ENCODE data around the gene FCHO2.
"Not testable (repeated sequence)": the region's sequence is repeated elsewhere in the genome, so short reads cannot be mapped to it uniquely, and the experiment has no call there.

Gene FCHO2

DNA sequence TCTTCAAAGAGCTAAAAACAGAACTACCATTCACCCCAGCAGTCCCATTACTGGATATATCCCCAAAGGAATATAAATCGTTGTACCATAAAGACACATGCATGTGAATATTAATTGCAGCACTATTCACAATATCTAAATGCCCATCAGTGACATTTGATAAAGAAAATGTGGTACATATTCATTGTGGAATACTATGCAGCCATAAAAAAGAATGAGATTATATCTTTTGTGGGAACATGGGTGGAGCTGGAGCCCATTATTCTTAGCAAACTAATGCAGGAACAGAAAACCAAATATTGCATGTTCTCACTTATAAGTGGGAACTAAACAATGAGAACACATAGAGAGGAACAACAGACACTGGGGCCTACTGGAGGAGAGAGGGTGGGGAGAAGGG is 38.7 kb downstream of the FCHO2 start:
- no peak overlapping the region for H3K4me3 ChIP-seq (ENCODE audit: low read length)
- DNase-seq (ENCODE audit: low read depth), result no peak
- TF ChIP-seq, protein P1, sequence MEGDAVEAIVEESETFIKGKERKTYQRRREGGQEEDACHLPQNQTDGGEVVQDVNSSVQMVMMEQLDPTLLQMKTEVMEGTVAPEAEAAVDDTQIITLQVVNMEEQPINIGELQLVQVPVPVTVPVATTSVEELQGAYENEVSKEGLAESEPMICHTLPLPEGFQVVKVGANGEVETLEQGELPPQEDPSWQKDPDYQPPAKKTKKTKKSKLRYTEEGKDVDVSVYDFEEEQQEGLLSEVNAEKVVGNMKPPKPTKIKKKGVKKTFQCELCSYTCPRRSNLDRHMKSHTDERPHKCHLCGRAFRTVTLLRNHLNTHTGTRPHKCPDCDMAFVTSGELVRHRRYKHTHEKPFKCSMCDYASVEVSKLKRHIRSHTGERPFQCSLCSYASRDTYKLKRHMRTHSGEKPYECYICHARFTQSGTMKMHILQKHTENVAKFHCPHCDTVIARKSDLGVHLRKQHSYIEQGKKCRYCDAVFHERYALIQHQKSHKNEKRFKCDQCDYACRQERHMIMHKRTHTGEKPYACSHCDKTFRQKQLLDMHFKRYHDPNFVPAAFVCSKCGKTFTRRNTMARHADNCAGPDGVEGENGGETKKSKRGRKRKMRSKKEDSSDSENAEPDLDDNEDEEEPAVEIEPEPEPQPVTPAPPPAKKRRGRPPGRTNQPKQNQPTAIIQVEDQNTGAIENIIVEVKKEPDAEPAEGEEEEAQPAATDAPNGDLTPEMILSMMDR (conservative IDR thresholded peaks at IDR 0.05; ENCODE audit: low read depth, low read length), result no peak

DNA sequence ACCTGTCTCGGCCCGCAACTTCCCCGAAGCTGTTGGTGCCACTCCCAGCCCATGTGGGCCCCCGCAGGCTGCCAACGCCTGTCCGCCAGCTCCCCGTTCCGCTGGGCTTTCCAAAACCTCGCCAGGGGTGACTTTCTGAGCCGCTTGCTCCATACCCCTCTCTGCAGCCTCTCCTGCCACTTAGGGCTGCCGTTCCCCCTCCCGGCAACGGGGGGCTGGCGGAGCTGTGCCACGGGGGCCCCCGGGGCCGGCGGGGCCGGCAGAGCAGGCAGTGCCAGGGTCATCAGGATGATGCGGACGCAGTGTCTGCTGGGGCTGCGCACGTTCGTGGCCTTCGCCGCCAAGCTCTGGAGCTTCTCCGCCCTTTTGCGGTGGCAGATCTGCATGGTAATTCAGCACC is 40.8 kb downstream of the FCHO2 start:
- TF ChIP-seq, protein P1 (conservative IDR thresholded peaks at IDR 0.05; ENCODE audit: low read depth, low read length), result no peak
- DNase-seq (ENCODE audit: low read depth), result no peak
- H3K4me3 ChIP-seq (ENCODE audit: low read length), result no peak overlapping the region

DNA sequence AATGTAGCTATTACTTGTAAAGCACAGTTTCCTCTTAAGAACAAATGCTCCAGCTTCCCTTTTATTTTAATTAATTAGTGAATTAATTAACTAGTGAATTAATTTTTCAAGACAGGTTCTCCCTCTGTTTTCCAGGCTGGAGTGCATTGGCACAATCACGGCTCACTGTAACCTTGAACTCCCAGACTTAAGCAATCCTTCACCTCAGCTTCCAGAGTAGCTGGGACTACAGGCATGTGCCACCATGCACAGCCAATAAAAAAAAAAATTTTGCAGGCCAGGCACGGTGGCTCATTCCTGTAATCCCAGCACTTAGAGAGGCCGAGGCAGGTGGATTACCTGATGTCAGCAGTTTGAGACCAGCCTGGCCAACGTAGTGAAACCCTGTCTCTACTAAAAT is 44.1 kb downstream of the FCHO2 start:
- TF ChIP-seq, protein P1 (conservative IDR thresholded peaks at IDR 0.05; ENCODE audit: low read depth, low read length), result no peak
- no peak for DNase-seq (ENCODE audit: low read depth)
- no peak overlapping the region for H3K4me3 ChIP-seq (ENCODE audit: low read length)

DNA sequence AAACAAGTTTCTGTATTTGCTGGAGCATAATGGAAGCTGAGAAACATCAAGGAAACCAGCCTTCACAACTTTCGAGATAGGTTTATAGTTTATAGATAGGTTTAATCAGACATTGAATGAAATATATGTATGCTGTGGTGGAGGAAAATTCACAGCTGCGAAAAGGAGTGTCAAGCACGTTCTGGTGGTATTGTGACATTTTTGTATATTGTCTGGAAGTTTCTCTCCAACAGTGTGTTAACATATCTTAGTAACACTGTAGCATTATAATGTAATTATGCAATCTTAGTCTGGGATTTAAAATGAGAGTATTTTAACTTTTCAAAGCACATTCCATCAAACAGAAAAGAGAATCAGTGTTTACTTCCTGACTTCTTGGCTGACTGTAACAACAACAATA is 50.0 kb downstream of the FCHO2 start:
- DNase-seq (ENCODE audit: low read depth), result no peak
- TF ChIP-seq, protein P1 (conservative IDR thresholded peaks at IDR 0.05; ENCODE audit: low read depth, low read length), result no peak
- H3K4me3 ChIP-seq (ENCODE audit: low read length), result no peak overlapping the region

DNA sequence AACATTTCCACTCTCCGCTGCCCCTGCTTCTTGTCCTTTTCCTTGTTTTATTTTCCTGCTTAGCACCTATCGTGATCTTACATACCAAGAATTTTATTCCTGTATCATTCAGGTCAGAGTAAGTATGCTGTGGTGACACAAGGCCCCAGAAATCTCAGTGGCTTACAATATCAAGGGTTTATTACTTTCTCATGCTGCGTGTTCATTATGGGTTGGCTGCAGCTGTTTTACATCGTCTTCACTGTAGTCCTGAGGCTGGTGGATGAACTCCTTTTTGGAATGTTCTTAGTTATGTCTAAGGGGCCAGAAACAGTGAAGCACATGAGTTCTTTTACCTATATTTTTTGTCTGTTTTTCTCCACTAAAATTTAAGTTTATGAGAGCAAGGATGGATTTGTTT is 51.2 kb downstream of the FCHO2 start:
- no peak for DNase-seq (ENCODE audit: low read depth)
- TF ChIP-seq, protein P1 (conservative IDR thresholded peaks at IDR 0.05; ENCODE audit: low read depth, low read length), result no peak
- no peak overlapping the region for H3K4me3 ChIP-seq (ENCODE audit: low read length)

DNA sequence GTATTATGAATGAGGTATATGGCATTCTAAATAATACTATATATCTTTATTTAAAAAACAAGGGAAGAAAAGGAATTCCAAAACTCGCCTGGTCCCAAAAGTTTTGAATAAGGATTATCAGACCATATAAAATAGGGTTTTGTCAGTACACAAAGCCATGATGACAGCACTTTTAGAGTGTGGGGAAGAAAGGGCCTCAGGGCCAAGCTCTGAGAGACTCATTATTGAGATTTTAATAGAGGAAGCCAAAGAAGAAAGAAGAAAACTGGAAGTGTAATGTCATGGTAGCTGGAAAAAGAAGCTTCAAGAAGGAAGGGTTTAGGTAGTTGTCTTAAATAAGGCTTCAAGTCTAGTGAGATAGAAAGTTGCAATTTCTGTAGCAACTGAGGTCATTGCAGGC is 53.0 kb downstream of the FCHO2 start:
- no peak for DNase-seq (ENCODE audit: low read depth)
- TF ChIP-seq, protein P1 (conservative IDR thresholded peaks at IDR 0.05; ENCODE audit: low read depth, low read length), result no peak
- H3K4me3 ChIP-seq (ENCODE audit: low read length), result no peak overlapping the region

DNA sequence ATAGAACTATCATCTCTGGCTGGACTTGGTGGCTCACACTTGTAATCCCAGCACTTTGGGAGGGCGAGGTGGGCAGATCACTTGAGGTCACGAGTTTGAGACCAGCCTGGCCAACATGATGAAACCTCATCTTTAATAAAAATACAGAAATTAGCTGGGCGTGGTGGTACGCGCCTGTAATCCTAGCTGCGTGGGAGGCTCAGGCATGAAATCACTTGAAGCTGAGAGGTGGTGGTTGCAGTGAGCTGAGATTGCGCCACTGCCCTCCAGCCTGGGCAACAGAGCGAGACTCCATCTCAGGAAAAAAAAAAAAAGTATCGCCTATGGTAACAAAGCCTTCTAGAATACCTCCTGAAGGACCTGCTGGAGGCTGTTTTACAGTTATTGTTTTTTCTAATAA is 55.8 kb downstream of the FCHO2 start:
- H3K4me3 ChIP-seq (ENCODE audit: low read length); DNase-seq (ENCODE audit: low read depth): not testable (repeated sequence)

DNA sequence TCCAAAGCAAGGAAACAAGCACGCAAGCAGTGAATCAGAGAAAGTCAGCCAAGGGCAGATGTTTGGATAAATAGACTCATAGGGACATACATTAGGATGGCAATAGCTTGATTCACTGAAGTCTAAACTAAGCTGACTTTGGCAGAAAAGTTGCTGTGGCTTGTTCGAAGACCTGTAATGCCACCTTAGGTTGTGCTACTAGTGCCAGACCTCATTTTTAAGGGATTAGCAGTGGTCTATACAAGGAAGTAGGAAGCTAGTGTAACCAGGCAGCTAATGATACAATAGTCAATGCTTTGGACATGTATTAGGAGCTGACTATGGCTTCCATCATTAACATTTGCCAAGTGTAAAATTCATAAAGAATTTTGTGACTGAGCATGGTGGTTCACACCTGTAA is 63.1 kb downstream of the FCHO2 start:
- TF ChIP-seq, protein P1 (conservative IDR thresholded peaks at IDR 0.05; ENCODE audit: low read depth, low read length), result no peak
- H3K4me3 ChIP-seq (ENCODE audit: low read length), result no peak overlapping the region

More for the DNA sequence above, 63.1 kb downstream of the FCHO2 start:
- no peak for DNase-seq (ENCODE audit: low read depth)

Measured in retinal pigment epithelial cell (primary cell).